LNCAP (cell line): ENCODE measurements around the gene CFAP65.

ENCODE experiments used
- CTCF ChIP-seq: fragments of 450-650 bp; IDR thresholded peaks from 2 replicates; pipeline ENCODE4 v1.5.1; 2017; ENCODE audit warnings: mild to moderate bottlenecking

Gene CFAP65

DNA sequence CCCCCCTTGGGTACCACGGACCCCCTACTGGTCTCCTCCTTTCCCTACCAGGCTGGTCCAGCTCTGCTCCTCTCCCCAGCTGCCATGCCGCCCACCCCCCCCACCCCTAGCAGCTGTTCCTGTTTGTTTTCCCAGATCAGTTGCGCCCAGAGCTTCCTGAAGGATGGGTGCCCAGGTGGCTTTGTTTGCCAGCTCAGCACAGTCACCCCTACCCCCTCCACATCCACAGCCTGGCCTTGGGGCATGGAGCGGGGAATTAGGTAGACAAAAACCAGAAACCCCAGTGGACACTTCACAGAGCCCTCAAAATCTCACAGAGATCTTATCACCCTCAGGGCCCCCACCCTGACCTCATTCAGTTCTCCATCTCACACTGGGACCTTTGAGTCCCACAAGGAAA lies 44.4 kb downstream of the CFAP65 start:
- TF ChIP-seq CTCF = no peak

DNA sequence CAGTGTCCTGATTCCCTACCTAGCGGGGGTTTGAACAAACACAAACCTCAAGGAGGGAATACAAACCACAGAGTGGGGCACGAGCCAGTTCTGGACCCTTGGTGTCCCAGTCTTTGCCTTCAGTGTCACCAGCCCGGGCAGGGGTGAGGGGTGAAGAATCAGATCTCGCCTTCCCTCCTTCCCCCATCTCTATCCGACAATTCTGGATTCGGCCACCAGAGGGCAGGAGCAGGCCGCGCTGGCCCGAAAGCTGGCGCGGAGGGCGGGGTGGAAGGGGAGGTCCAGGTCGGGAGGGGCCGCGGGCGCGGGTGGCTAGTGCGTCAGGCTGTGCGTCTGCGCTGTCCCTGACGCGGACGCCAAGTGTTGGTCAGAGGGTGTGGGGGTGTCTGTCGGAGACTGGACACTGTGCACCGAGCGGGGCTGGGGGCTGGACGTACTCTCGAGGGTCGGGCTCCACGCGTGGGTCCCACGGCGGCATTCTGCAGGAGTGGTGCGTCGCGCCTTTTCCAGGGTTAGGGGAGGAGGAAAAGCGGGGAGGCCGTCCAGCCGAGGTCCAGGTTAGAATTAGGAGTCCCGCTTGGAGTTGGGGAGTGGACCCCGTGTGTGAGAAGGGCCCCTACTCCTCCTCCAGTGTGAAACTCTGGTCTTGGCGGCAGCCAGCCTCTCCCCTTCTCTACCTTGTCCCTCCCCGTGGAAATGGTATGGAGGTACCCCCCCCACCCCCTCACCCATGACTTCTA lies 45.2 kb downstream of the CFAP65 start:
- peak; percentile 81 for TF ChIP-seq CTCF

DNA sequence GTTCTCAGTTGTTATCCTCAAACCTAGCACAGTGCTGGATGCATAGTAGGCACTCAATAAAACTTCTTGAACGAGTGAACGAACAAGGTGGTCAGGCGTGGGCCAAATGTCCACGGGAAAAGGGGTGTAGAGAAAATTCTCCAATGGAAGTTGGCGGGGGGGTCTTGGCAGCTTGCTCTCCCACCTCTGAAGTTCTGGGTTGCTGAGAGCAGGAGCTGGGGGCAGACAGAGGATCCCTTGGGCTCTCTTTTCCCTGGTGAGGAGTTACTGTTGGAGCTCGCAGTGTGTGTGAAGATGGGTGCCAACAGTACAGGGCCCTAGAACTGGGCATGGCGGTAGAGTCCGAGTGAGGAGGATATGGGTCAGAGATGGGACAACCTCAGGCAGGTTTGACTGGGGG lies 45.8 kb downstream of the CFAP65 start:
- TF ChIP-seq CTCF = no peak

DNA sequence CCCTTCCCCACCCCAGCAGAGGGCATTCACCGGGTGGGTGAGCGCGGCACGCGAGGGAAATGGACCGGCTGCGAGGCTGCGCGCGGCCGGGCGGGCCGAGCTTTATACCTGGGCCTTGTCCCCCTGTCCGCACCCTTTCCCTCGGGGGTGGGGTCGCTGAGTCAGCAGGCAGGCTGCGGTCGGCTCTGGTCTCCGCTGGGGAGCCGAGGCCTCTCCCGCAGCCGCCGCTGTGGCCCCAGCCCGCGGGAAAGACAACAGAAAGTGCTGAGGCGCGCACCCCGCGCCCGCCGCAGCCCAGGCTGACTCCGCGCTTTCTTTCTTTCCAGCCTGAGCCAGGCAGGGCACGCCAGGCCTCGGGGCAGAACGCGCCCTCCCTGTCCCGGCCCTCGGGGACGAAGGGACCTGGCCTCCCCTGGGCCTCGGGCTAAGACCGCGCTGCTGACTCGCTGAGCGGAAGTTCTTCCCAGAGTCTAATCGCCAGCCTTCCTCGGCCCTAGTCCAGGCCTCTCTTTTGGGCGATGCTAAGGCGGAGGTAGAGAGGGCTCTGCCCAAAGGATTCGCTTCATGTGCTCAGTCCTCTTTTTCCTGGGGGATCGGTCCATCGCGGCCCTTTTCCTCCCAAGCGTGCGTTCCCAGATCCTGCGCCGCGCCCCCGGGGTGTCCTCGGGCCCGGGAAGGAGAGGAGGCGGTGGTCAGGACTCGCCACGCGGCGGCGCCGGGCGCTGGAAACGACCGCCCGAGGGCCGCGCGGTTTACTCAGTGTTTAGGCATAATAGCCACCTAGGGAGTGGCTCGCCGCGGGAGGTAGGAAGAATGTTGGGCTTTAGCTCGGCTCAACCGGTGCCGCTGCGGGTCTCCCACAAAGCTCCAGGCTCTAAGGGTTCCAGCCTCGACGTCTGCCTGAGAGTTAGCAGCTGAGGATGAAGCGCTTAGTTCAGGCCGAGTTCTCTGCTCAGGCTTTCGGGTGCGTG lies 47.7 kb downstream of the CFAP65 start, which contains the start of gene CRYBA2:
Gene CRYBA2 (minus strand): TSS at position 78 of the 971 bp plus-strand sequence. CDS start 246 bp downstream, outside the sequence.
- no peak for TF ChIP-seq CTCF

- no peak for TF ChIP-seq CTCF
Observed at GRCh38 chr2:218992703-218993344, 48.5 kb downstream of the CFAP65 start.

DNA sequence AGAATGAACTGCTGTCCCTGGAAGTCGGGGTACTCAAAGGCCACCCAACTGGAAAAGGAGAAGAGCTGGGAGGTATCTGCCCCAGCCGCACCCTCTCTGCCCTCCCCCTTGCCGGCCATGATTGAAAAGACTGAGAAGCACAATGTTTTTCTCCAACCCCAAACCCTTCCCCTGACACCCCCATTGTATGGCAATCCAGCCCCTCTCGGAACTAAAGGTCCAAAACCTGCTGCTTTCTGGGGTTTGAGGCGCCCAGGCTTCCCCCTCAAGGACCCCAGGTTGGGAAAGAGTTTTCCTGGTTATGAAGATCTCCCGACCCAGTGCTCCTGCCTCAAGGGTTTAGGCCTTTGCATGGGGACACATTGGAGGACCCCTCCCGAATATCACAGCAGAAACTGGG lies 49.1 kb downstream of the CFAP65 start:
- no peak for TF ChIP-seq CTCF

GRCh38 chr2:218991674-218992168 lies 49.6 kb downstream of the CFAP65 start:
- no peak for TF ChIP-seq CTCF
